ENCODE measurements around the gene TRAF6.
"Not testable (repeated sequence)": the region's sequence is repeated elsewhere in the genome, so short reads cannot be mapped to it uniquely, and the experiment has no call there.

The TRAF6 gene

GRCh38 chr11:36509694-36510593 is at the start of gene TRAF6:
TSS of gene TRAF6 (minus strand) at chr11:36510272. CDS start at chr11:36501515, 8,757 bp downstream.
- Histone ChIP-seq H3K36me3 (replicated peaks) (0 out of 2 replicates have a peak, but pooled peaks cover 5% of the 10 kb centered on the region), H3K9me3 (no peaks in the 10 kb centered on the region), H3K4me3 (peak within 1 kb of the TSS; percentile 98), H3K27me3 (ENCODE audit: low read depth) (no peaks in the 10 kb centered on the region), H3K4me1 (no peaks in the 10 kb centered on the region; the same call in 1 of the 2 replicates)
- in situ Hi-C loops (cut with MboI; ENCODE audit: low sequenced_read_pairs) = no loop called here
- DNase-seq (ENCODE audit: low spot score in 2 of 2) = peak; percentile 64 to 94

- no peaks in the 10 kb centered on the region; the same call in 1 of the 2 replicates for H3K4me1 ChIP-seq
- no peak overlapping the region for H3K4me3 ChIP-seq
- H3K27me3 ChIP-seq (ENCODE audit: low read depth) = no peaks in the 10 kb centered on the region; the same call in 1 of the 2 replicates
- in situ Hi-C loops (cut with MboI; ENCODE audit: low sequenced_read_pairs) = no loop called here
- no peaks in the 10 kb centered on the region for H3K9me3 ChIP-seq
- no peaks in the 10 kb centered on the region for H3K36me3 ChIP-seq (replicated peaks)
- no peak for DNase-seq (ENCODE audit: low spot score in 2 of 2)
Measured at GRCh38 chr11:36558571-36559413, 48.7 kb upstream of the TRAF6 start.

- in situ Hi-C loops (cut with MboI; ENCODE audit: low sequenced_read_pairs) = no loop called here
- H3K9me3 ChIP-seq = no peaks in the 10 kb centered on the region
- H3K4me3 ChIP-seq = no peak overlapping the region
- H3K4me1 ChIP-seq = no peaks in the 10 kb centered on the region
- no peaks in the 10 kb centered on the region for H3K36me3 ChIP-seq (replicated peaks)
- H3K27me3 ChIP-seq (ENCODE audit: low read depth) = no peaks in the 10 kb centered on the region; the same call in 1 of the 2 replicates
- DNase-seq (ENCODE audit: low spot score in 2 of 2) = no peak
Measured at GRCh38 chr11:36557991-36558390, 47.9 kb upstream of the TRAF6 start.

- H3K27me3 ChIP-seq (ENCODE audit: low read depth); DNase-seq (ENCODE audit: low spot score in 2 of 2); in situ Hi-C loops (cut with MboI; ENCODE audit: low sequenced_read_pairs); H3K36me3 ChIP-seq (replicated peaks); H3K4me1 ChIP-seq; H3K4me3 ChIP-seq; H3K9me3 ChIP-seq: not testable (repeated sequence)
Measured at GRCh38 chr11:36557390-36557789, 47.3 kb upstream of the TRAF6 start.

- Histone ChIP-seq H3K4me1 (no peaks in the 10 kb centered on the region), H3K4me3 (no peak overlapping the region)
- in situ Hi-C loops (cut with MboI; ENCODE audit: low sequenced_read_pairs) = no loop called here
Measured at GRCh38 chr11:36550385-36551115, 40.5 kb upstream of the TRAF6 start.

GRCh38 chr11:36540998-36541397 is 30.9 kb upstream of the TRAF6 start:
- in situ Hi-C loops (cut with MboI; ENCODE audit: low sequenced_read_pairs) = no loop called here
- Histone ChIP-seq H3K36me3 (replicated peaks) (no peaks in the 10 kb centered on the region), H3K9me3 (no peaks in the 10 kb centered on the region), H3K27me3 (ENCODE audit: low read depth) (peaks cover 5% of the 10 kb centered on the region), H3K4me3 (no peak overlapping the region), H3K4me1 (no peaks in the 10 kb centered on the region)
- DNase-seq (ENCODE audit: low spot score in 2 of 2) = peak; percentile 17 to 48

More at GRCh38 chr11:36550385-36551115, 40.5 kb upstream of the TRAF6 start:
- Histone ChIP-seq H3K27me3 (ENCODE audit: low read depth) (peaks cover 8% of the 10 kb centered on the region), H3K36me3 (replicated peaks) (no peaks in the 10 kb centered on the region), H3K9me3 (no peaks in the 10 kb centered on the region)
- no peak for DNase-seq (ENCODE audit: low spot score in 2 of 2)

GRCh38 chr11:36534276-36534840 is 24.3 kb upstream of the TRAF6 start:
- H3K27me3 ChIP-seq (ENCODE audit: low read depth) = no peaks in the 10 kb centered on the region; the same call in 1 of the 2 replicates
- H3K4me3 ChIP-seq = no peak overlapping the region
- DNase-seq (ENCODE audit: low spot score in 2 of 2) = no peak
- H3K9me3 ChIP-seq = no peaks in the 10 kb centered on the region
- no peaks in the 10 kb centered on the region for H3K4me1 ChIP-seq
- no peaks in the 10 kb centered on the region for H3K36me3 ChIP-seq (replicated peaks)
- in situ Hi-C loops (cut with MboI; ENCODE audit: low sequenced_read_pairs) = no loop called here

- Histone ChIP-seq H3K4me1 (no peaks in the 10 kb centered on the region), H3K4me3 (no peak overlapping the region), H3K36me3 (replicated peaks) (no peaks in the 10 kb centered on the region), H3K9me3 (no peaks in the 10 kb centered on the region), H3K27me3 (ENCODE audit: low read depth) (no peaks in the 10 kb centered on the region)
- in situ Hi-C loops (cut with MboI; ENCODE audit: low sequenced_read_pairs) = no loop called here
- no peak for DNase-seq (ENCODE audit: low spot score in 2 of 2)
Measured at GRCh38 chr11:36532941-36533601, 23.0 kb upstream of the TRAF6 start.

- Histone ChIP-seq H3K9me3 (no peaks in the 10 kb centered on the region), H3K36me3 (replicated peaks) (no peaks in the 10 kb centered on the region), H3K4me3 (no peak overlapping the region), H3K4me1 (no peaks in the 10 kb centered on the region), H3K27me3 (ENCODE audit: low read depth) (no peaks in the 10 kb centered on the region)
- DNase-seq (ENCODE audit: low spot score in 2 of 2) = no peak
- in situ Hi-C loops (cut with MboI; ENCODE audit: low sequenced_read_pairs) = no loop called here
Measured at GRCh38 chr11:36530840-36531239, 20.8 kb upstream of the TRAF6 start.

GRCh38 chr11:36513965-36514364 is 3.9 kb upstream of the TRAF6 start:
- no peaks in the 10 kb centered on the region for H3K9me3 ChIP-seq
- no peak for DNase-seq (ENCODE audit: low spot score in 2 of 2)
- no peaks in the 10 kb centered on the region for H3K27me3 ChIP-seq (ENCODE audit: low read depth)
- no peaks in the 10 kb centered on the region; the same call in 1 of the 2 replicates for H3K4me1 ChIP-seq
- in situ Hi-C loops (cut with MboI; ENCODE audit: low sequenced_read_pairs) = no loop called here
- 0 out of 2 replicates have a peak, but pooled peaks cover 3% of the 10 kb centered on the region for H3K36me3 ChIP-seq (replicated peaks)
- no peak overlapping the region for H3K4me3 ChIP-seq

GRCh38 chr11:36512016-36512415 is 1.9 kb upstream of the TRAF6 start:
- H3K36me3 ChIP-seq (replicated peaks) = 0 out of 2 replicates have a peak, but pooled peaks cover 3% of the 10 kb centered on the region
- H3K4me3 ChIP-seq = no peak overlapping the region
- no peaks in the 10 kb centered on the region for H3K9me3 ChIP-seq
- no peaks in the 10 kb centered on the region; the same call in 1 of the 2 replicates for H3K4me1 ChIP-seq
- no peak for DNase-seq (ENCODE audit: low spot score in 2 of 2)
- H3K27me3 ChIP-seq (ENCODE audit: low read depth) = no peaks in the 10 kb centered on the region
- in situ Hi-C loops (cut with MboI; ENCODE audit: low sequenced_read_pairs) = no loop called here

GRCh38 chr11:36511062-36511461 is 990 bp upstream of the TRAF6 start:
- H3K36me3 ChIP-seq (replicated peaks); DNase-seq (ENCODE audit: low spot score in 2 of 2); H3K27me3 ChIP-seq (ENCODE audit: low read depth); H3K4me3 ChIP-seq; H3K4me1 ChIP-seq; H3K9me3 ChIP-seq; in situ Hi-C loops (cut with MboI; ENCODE audit: low sequenced_read_pairs): not testable (repeated sequence)
